GM18861 (cell line): ENCODE data around the gene GPC6.
A peak's percentile ranks its signal among the peaks of the same experiment; 100 is the strongest.

Experiments used
- ATAC-seq: cut with Tn5 transposase; IDR thresholded peaks from one replicate; pipeline ENCODE4 v1.9.1; 2021; ENCODE audit not compliant: unreplicated experiment

The GPC6 gene

DNA sequence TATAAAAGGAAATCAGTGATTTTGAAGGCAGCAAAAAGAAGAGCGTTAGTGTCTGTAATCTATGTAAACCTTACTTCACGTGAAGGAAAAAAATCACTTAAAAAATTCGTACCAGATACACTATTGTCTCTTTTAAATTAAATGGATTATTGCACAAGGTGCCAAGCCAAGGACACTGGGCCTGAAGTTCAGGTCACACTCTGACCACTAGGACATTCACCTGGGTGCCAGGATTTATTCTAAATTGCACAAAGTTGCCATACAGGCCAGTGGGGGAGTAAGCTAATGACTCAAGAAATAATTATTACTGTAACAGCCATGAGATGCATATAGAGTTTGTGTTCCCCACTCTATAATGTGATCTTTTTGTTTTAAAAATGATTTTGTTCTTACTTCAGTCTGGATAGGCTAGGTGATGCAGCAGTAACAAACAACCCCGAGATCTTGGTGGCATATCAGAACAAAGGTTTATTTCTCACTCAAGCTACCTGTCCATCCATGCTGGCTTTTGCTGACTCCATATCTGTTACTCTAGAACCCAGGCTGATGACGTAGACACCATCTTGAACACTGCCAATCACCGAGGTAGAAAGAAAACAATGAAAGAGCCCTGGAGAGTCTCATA is 1000.8 kb downstream of the GPC6 start:
- no peak for ATAC-seq

DNA sequence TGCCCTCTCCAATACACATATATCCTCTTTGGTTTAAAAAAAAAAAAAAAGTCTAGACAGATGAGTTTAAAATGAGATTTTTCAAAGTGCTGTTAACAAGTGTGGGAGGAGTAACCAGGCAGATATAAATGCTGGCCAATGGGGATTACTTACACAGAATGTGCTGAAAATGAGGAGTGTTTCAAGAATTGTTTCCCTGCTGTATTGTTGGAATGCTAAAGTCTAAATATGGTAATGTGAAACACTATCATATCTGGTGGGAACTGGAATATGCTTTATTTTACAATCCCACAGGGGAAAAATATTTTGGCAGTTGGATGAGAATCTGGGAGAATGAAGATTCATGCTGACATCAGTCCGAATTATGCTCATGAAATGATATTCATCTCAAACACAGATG is 1002.2 kb downstream of the GPC6 start:
- ATAC-seq, result no peak

DNA sequence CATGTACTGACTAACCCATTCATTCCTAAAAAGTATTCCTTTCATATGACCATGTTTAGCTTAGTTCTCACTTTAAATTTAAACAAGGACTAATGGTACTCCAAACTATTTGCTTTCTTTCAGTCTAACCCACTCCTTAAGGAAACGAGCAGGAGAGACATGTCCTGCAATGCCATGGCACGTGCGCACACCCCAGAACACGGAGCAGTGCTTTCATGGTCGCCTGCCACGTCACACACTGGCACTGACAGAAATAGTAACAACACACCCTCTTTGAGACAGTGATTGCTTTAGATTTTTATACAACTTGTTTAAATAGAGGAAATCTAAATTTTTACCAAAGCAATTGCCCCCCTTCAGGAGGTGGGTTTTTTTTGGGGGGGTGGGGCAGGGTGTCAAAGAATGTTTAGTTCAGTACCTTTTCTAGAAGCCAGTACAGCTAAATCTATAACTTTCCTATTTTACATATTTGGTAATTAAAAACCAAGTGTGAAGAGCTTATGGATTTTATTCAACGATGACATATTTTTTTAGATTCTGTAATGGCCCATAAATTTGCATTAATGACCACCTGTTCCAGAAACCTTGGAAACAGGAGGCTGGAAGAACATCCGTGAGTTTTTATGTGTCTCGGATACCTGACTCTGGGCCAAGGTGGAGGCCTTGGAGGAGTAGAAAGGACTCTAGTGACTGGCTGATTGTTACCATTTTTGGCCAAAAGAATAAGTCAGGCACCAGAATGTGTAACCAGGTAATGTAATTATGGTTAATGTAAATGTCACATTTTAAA is 1005.7 kb downstream of the GPC6 start:
- ATAC-seq, result no peak

DNA sequence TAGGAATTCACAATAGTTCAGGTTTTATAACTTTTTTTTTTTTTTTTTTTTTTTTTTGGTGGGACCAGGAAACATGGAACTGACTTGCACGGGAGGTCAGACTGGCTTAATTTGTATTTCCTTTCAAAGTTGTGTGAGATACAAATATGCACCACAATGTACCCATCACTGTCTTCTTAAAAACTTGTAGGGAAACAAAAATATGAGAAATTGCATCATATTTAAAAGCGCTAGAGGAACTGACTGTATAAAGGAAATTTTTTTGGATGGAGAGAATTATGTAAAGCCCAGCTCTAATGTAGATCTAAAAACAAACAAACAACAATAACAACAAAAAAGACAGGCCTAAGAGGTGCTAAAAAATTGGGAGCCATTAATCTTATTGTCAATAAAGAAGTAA is 1006.3 kb downstream of the GPC6 start:
- no peak for ATAC-seq

DNA sequence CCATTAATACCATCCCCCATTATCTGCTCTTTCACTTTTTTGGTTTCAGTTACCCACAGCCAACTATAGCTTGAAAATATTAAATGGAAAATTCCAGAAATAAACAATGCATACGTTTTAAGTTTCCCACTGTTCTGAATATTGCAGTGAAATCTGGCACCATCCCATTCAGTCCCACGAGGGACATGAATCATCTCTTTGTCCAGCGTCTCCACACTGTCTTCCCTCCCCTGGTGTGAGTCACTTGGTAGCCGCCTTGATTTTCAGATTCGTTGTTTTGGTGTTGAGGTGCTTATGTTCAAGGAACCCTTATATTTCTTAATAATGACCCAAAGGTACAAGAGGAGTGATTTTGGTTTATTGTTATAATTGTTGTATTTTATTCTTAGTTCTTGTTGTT is 1006.8 kb downstream of the GPC6 start:
- no peak for ATAC-seq

DNA sequence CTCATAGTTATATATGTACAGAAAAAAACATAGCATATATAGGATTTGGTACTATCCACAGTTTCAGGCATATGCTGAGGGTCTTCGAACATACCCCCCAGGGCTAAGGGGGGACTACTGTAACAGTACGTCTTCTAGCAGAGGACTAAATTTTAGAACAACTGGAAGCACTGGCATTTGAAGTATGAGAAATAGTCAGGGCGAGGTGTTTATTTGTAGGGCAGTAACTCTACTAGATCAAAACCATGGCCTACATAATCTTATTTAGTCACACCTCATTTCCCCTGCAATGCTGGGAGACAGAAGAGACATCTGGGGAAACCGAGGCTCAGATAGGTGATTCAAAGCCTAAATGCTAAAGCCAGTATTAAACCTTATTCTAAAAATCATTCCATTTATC is 1007.2 kb downstream of the GPC6 start:
- ATAC-seq, result no peak

DNA sequence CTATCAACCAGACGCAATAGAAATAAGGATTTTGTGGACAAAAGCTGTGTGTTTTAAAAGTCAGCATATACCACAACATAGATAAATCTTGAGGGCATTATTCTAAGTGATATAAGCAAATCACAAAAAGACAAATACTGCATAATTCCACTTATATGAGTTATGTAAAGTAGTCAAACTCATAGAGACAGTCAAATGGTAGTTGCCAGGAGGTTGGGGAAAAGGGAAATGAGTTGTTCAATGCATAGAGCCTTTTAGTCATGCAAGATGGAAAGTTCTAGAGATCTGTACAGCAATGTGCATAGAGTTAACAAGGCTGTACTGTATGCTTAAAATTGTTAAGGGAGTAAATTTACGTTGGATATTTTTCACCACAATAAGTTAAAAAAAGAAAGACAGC is 1008.1 kb downstream of the GPC6 start:
- no peak for ATAC-seq

DNA sequence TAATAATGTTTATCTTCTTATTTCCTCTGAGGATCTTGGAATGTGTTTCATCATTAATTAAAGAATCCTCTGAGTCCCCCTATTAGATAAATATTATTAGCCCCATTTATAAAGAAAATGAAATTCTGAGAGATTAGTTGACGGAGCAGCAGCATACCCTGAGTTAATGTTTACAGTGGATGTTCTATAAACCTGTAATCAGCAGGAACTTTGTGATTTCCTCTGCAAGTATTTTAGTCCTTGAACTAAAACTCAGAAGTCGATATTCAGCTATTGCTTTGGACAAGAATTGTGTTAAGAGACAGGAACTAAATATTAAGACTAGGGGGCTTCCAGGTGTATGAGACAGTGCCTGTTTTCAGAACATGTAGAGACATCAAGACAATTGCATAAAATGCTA is 1009.5 kb downstream of the GPC6 start:
- ATAC-seq, result no peak

DNA sequence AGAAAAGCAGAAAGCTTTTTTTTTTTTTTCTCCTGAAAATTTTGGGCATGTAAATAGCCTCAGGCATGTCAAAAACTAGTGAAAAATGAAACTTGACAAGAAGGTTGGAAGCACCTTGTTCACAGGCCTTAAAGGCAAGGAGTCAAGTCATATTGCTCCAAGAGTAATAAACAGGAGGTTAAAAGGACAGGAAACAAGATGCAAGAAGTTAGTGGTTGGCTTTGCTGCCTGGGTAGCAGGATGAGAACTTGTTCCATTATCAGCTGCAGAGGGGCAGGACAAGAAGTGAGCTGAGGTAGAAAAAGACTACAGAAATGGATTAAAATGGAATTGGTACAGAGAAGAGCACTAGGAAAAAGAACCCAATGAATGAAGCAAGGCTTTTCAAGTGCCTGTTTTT is 1010.3 kb downstream of the GPC6 start:
- no peak for ATAC-seq

DNA sequence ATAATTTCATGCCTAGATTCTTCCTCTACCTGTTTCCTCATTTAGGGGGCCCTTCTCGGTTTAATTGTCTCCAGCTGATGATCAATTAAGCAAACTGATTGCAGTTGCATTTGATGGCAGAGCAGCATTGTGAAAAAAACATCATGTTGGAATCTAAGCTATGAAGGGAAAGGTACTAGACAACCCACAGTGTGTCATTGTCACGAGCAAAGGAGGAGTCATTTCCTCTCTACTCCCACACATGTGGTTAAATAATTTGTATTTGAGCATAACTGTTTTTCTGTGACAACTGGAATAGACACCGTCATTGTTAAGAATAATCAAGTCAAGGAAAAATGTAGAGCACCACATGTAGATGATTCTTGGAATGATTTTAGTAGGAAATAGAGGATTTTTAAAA is 1012.5 kb downstream of the GPC6 start:
- peak; percentile 66 for ATAC-seq

DNA sequence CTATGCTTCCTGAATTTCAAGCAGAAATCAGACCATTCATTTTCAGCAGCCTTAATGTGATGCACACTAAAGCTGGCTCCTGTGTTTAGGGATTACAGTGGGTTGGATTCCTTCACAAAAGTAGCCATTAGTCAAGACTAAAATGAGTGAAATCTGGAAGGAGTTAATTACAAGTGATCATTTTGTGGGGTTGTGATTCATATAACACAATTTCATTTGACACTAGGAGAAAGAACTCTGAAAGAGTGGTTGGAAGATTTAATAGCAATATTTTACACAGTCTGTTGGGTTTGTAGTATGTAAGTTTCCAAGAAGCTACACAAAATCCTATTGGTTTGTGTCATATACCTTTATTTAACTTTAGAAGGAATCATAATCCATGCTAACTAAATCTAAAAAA is 1015.9 kb downstream of the GPC6 start:
- ATAC-seq, result no peak

DNA sequence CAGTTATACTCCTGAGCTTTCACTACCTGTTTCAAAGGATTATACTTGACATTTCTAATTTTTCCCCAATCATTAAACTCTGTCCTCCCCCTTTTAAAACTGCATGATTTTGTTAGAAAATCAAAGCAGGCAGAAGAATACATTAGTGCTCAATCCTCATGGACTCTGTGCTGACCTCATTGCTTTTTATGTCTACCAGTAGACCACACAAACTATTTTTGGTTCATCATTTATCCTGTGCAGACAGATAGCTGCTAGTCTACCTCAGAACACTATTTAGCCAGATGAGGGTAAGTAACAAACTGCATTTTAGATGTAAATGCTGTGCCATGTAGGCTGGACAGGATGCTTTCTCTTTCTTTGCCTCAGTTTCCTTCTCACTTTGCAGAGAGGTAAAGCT is 1016.9 kb downstream of the GPC6 start:
- ATAC-seq, result no peak

DNA sequence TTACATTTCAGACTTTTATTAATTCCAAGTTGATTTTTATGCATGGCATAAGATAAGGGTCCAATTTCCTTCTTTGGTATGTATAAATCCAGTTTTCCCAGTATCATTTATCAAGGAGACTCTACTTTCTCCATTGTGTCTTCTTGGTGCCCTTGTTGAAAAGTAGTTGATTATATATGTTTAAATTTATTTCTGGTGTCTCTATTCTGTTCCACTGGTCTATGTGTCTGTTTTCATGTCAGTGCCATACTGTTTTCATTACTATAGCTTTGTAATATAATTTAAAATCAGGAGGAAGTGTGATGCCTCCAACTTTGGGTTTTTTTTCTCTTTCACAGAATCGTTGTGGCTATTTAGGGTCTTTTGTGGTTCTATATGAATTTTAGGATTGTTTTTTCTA is 1019.9 kb downstream of the GPC6 start:
- no peak for ATAC-seq

DNA sequence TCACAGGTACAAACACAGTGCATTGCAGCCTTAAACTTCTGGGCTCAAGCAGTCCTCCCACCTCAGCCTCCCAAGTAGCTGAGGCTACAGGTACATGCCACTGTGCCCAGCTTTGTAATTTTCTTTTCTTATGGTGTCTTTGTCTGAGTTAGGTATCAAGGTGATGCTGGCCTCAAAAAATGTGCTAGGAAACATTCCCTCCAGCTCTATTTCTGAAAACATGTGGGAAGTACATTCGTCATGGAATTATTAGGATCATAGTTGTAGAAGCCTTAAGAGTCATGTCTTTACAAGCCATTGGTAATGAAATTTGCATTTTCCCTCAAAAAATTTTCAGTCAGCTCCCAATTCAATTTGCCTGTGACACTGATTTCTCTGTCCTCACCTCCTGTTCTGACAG is 1021.3 kb downstream of the GPC6 start:
- no peak for ATAC-seq

DNA sequence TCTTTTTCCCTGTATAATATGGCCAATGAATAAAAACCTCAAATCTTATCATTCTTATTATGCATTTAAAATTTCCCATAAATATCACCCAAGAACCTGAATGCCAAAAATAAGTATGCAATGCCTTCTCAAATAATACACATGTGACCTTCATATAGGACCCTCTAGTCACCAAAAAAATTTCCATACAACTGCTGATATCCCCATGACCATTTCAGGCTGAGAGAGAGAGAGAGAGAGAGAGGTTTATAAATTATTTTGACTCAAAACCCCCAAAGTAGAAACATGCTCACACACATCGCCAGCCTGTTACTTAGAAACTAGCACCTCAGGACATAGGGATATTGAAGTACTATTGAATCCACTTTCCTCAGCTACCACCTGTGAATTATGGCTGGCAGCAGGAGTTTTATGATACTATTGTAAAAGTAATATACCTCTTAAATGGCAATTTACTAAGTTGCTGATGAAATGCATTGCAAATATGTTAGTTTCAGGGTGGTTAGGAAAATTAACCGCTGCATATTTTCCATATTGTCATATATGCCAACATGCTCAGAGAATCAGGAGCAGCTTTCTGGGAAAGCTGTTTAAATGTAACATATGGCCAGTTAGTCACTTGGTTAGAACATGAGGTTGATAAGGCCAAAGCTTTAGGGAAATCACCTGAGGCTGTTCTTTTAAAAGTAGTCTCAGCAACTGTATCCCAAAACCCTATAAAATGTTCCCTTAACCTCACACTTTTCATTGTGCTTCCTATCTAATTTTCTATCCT is 1022.0 kb downstream of the GPC6 start:
- ATAC-seq, result no peak

DNA sequence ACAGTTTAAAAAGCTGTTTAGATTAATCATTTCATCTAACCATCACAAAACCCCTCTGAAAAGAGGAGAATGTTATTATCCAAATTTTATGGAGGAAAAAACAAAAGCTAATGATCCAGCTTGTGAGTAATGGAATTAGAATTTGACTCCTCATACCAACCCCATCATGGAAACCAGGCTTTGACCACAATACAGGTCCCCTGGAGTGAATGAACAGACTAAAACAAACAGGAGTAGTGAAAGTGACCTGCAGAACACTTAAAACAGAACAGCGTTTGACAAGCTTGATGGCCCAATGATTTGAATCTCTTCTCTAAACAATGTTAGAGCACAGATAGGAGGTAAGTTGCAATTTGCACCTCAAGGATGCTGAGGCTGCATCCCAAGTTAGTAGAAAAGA is 1022.9 kb downstream of the GPC6 start:
- ATAC-seq, result no peak

DNA sequence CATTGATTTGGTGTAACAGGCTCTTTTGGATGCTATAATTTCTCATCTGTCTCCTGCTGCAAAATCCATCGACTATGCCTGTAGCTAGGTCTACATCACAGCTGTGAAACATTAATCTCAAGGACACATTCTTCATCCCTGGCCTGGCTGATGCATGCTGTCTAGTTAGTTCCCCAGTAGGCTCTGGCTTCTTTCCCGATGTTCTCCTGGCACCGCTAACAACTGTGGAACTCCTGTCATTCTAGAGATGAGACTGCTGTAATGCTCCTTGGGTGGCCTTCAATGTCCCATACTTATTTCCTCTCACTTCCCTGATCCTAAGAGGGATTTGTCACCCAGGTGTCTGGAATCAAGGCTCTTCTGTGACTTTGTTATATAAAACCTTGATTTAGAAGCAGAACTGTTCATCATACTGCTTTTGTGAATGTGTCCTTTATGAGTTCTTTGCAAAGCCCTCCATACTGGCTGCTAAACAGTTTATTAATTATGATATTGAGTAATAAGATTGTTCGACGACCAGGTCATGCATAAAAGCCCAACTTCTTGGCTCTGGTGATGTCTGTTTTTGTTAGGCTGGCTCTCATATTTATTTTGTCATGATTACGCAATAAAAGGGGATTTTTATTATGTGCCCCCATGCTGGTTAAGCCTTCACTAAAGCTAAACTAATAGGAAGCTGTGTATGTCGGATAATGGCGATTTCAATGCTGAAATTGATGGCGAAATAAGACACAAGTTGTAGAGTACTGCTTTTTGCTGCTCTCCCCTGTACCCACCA is 1025.4 kb downstream of the GPC6 start:
- no peak for ATAC-seq

DNA sequence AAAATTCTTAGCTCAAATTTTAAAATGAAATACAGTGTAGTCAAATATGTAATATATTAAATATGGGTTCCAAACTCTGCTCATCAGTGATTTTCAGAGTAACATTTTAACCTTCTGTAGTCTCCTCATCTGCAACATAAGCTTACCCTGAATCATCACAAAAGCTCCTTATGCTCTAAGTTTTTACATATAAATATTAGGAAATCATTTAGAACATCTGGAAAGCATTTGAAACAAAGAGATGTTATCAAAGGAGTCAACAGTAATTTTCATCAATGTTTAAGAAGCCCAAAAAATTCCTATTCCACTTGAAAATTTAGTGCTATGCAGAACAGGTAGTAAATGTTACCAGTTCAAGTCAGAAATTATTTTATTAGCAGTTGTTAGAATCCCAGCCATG is 1028.1 kb downstream of the GPC6 start:
- no peak for ATAC-seq

DNA sequence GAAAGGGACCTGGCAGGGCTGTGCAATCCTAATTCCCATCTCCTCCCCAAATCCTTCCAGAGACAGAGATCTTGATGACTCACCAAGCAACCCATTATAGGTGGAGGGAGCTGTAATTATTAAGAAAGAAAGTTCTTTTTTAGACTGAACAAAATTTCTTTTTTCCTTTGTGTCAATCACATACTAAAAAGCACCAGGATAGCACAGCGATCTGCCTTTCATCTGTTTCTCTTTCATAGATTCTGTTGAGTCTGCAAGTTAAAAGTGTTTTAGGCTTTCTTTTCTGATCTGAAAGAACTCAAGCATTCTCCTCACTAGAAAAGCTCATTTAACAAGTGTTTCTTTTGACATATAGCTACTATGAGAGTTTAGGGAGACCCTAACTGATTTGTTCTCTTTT is 1030.1 kb downstream of the GPC6 start:
- ATAC-seq, result no peak

DNA sequence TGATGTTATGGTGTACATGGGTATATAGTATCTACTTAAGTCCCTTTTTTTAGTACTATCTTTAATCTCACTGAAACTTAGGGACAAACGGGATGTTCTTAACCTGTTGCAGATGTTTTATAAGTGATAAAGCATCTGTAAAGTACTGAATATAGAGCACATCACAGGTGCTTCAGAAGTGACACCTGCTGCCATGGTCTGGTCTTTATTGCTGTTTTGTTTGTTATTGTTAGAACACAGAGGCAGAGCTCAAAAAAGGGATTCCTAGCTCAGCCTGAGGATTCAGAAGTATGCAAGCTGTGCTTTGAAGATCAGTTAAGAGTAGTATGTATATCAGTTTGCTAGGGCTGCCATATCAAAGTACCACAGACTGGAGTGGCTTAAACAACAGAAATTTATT is 1033.4 kb downstream of the GPC6 start:
- ATAC-seq, result no peak

DNA sequence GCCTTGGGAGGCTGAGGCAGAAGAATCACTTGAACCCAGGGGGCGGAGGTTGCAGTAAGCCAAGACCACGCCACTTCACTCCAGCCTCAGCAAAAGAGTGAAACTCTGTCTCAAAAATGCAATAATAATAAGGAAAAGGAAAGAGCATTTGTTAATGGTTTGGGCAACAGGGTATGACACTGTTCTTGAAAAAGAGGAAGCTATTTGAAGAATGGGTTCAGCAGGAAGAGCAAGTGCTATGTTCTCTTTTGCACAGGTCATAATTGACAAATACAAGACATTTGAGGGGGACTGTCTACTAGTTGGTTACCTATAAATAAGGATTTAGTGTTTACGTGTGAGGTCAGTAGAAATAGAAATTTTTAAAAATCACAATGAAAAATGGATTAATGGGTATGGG is 1034.6 kb downstream of the GPC6 start:
- ATAC-seq, result no peak
